GM12864 (cell line): ENCODE measurements around the gene SLC28A3.
"Not testable (repeated sequence)": the region's sequence is repeated elsewhere in the genome, so short reads cannot be mapped to it uniquely, and the experiment has no call there.

Experiments used
- DNase-seq: peaks from one replicate; pipeline ENCODE4 v3.0.0-alpha.2; 2011; ENCODE audit warnings: low read depth
- H3K4me3 ChIP-seq: 2 replicates; pipeline ENCODE4 v1.5.1; 2011; ENCODE audit warnings: mild to moderate bottlenecking, low read depth, low read length, control low read depth
- CTCF ChIP-seq: IDR thresholded peaks from 2 replicates; pipeline ENCODE4 v1.5.1; 2011; ENCODE audit warnings: low read depth, mild to moderate bottlenecking, moderate library complexity, low read length, control low read depth, inconsistent platforms; ENCODE audit errors: missing control alignments

SLC28A3 gene

GRCh38 chr9:84340535-84340934 is at the start of gene SLC28A3:
SLC28A3 (minus strand) TSS chr9:84340758; CDS start chr9:84340633, 125 bp downstream.
- no peak within 1 kb of the TSS for H3K4me3 ChIP-seq
- no peak for TF ChIP-seq CTCF
- no peak for DNase-seq

GRCh38 chr9:84390254-84390653 is 49.7 kb upstream of the SLC28A3 start:
- not testable (repeated sequence) for H3K4me3 ChIP-seq, DNase-seq

GRCh38 chr9:84387821-84388220 is 47.3 kb upstream of the SLC28A3 start:
- DNase-seq, result no peak
- TF ChIP-seq CTCF, result no peak
- H3K4me3 ChIP-seq, result no peak overlapping the region

GRCh38 chr9:84386753-84387152 is 46.2 kb upstream of the SLC28A3 start:
- no peak for DNase-seq
- no peak for TF ChIP-seq CTCF
- H3K4me3 ChIP-seq, result no peak overlapping the region

- TF ChIP-seq CTCF, result no peak
- H3K4me3 ChIP-seq, result no peak overlapping the region
Observed at GRCh38 chr9:84385386-84386040, 45.0 kb upstream of the SLC28A3 start.

GRCh38 chr9:84384617-84385016 is 44.1 kb upstream of the SLC28A3 start:
- DNase-seq, result no peak
- TF ChIP-seq CTCF, result no peak
- no peak overlapping the region for H3K4me3 ChIP-seq

More at GRCh38 chr9:84385386-84386040, 45.0 kb upstream of the SLC28A3 start:
- DNase-seq, result no peak

- no peak overlapping the region for H3K4me3 ChIP-seq
- DNase-seq, result no peak
- no peak for TF ChIP-seq CTCF
Observed at GRCh38 chr9:84383178-84383577, 42.6 kb upstream of the SLC28A3 start.
